Smooth muscle cell of the brain vasculature (primary cell): Measurements from ENCODE around the gene COX6B2.
"Not testable (repeated sequence)": the region's sequence is repeated elsewhere in the genome, so short reads cannot be mapped to it uniquely, and the experiment has no call there.

Experiments
- DNase-seq: peaks from one replicate; pipeline ENCODE4 v3.0.0-alpha.2; 2012; ENCODE audit warnings: low read depth, low spot score

The COX6B2 gene

DNA sequence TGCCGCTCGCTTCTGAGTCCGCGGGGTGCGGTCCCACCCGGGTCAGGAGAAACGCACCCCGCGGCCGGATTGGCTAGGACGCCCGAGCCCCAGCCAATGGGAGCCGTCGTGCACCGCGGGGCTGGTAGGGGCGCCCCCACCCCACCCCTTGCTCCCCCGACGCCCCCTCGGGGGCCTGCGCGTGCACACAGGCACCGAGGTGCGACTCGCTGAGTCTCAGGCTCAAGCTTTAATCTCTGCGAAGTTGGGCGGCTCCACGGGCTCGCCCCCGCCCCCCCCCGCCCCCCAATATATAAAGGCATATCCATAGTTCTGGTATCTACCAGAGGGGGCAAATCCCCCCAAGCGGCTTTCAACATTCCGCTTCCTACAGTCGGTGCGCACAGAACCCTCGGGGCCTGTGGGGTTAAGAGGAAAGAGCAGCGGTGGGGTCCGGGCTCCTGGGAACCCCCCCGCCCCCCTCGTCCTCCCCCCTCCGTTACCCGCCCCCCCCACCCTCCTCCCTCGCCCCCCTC lies at the start of gene COX6B2:
COX6B2 (minus strand) TSS at position 22 of the 515 bp plus-strand sequence. CDS start 198 bp downstream, outside the sequence.
- no peak for DNase-seq

- DNase-seq, result no peak
These were observed 48.0 kb upstream of the COX6B2 start for GRCh38 chr19:55402509-55402908.

DNA sequence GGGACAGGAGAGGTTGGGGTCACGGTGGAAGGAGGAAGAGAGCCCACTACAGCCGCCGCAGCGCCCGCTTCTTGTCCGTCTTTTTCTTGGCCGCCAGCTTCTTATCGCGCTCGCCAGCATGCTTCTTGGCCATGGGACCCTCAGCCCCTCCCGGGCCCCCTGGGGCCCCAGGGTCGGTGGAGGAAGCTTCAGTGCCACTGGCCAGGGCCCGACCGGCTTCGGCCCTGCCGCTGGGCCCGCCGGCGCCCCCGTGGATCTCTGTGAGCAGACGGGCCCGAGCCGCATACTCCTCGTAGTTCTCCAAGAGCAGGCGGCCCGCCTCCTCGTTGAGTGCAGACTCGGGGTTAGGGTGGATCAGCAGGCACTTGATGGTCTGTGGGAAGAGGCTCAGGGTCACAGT lies 46.9 kb upstream of the COX6B2 start:
- DNase-seq, result not testable (repeated sequence)

- no peak for DNase-seq
These were observed 46.0 kb upstream of the COX6B2 start for GRCh38 chr19:55400281-55401087.

DNA sequence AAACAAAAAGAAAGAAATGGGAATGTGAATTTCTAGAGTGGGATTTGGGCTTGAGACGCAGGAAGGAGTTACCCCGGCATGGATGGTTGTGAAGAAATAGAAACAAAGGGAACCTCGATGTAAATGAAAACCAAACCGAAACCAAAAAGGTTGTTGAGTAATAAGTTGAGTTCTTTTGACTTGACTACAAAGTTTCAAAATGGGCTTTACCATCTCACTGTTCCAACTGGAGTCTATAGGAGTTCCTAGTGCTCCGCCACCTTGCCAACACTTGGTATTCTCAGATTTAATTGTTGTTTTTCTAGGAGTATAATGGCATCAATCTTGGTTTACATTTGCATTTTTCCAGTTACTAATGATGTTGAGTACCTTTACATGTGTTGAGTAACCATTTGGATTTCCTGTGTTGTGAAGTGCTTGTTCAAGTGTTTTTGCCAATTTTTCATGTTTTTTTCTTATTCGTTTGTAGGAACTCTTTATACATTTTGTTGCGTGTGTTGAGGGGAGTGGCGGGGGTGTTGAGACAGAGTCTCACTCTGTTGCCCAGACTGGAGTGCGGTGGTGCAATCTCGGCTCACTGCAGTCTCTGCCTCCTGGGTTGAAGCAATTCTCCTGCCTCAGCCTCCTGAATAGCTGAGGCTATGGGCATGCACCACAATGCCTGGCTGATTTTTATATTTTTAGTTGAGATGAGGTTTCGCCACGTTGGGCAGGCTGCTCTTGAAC lies 43.8 kb upstream of the COX6B2 start:
- DNase-seq, result no peak

DNA sequence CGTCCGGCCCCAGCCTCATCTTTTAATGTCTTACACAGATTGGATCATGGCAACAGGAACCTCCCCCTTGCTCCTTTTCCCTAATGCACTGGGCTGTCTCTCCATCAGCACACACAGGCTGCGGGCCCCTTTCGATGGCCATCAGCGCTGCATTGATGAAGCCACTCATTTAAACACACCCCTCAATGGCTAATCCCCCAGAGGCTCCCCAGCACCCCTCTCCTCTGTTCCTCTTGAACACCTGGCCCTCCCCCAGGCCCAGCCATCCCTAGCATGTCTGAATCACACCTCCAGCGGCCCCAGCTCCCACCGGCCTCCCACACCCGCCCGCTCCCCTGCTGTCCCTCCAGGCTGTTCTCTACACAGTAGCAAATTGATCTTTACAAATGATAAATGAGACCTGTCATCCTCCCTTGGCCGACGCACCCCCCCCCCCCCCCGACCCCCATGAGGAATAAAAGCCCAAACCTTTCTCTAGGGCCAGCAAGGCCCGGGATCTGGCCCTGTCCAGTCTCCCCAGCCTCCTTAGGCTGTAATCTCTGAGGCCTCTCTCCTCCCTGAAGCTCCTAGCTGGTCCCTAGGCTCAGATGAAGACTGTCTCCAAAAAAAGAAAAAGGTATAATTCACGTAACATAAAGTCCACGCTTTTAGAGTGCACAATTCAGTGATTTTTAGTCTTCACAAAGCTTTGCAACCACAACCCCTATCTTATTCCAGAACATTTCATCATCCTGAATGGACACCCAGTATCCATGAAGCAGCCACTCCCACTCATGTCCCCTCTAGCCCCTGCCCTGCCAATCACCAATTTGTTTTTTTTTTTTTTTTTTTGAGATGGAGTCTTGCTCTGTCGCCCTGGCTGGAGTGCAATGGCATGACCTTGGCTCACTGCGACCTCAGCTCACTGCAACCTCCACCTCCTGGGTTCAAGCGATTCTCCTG lies 38.6 kb upstream of the COX6B2 start:
- no peak for DNase-seq

GRCh38 chr19:55391702-55392615 lies 37.4 kb upstream of the COX6B2 start:
- no peak for DNase-seq

- DNase-seq, result no peak
These were observed 36.7 kb upstream of the COX6B2 start for GRCh38 chr19:55391191-55391670.

GRCh38 chr19:55390461-55390880 lies 36.0 kb upstream of the COX6B2 start:
- DNase-seq, result no peak

DNA sequence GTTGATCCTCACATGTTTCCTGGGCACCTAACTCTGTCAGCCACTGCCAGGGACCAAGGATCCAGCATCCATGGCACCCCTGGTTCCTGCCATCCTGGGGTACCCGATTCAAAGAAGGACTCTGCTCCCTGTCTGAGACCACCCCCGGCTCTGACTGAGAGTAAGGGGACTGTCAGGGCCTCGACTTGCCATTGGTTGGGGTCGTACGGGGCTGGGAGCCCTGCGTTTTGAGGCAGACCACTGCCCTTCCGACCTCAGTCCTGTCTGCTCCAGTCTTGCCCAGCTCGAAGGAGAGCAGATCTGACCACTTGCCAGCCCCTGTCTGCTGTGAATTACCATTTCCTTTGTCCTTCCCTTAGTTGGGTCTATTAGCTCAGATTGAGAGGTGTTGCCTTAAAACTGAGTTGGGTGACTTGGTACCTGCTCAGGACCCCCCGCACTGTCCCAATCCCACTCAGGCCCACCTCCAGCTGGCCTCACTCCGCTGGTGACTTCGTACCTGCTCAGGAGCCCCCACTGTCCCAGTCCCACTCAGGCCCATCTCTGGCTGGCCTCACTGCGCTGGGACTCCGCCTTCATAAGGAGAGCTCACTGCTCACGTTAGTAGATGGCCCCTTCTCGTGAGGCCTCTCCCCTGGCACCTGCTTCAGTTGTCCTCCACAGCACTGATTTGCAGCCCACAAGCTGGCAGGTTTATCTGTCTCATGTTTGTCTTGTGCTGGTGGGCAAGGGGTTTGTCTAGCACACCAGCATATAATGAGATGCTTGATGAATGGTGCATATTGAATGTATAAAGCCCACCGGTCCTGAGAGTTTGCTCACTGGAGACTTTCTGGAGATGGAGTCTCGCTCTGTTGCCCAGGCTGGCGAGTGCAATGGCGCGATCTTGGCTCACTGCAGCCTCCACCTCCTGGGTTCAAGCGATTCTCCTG lies 35.1 kb upstream of the COX6B2 start:
- no peak for DNase-seq

- no peak for DNase-seq
These were observed 33.4 kb upstream of the COX6B2 start for GRCh38 chr19:55387736-55388497.

GRCh38 chr19:55386493-55386971 lies 32.0 kb upstream of the COX6B2 start:
- no peak for DNase-seq

- DNase-seq, result peak; percentile 93
These were observed 31.4 kb upstream of the COX6B2 start, which contains the start of gene RPL28 for GRCh38 chr19:55385724-55386492. RPL28 (plus strand) TSS chr19:55385932; CDS start chr19:55386358, 426 bp downstream.

DNA sequence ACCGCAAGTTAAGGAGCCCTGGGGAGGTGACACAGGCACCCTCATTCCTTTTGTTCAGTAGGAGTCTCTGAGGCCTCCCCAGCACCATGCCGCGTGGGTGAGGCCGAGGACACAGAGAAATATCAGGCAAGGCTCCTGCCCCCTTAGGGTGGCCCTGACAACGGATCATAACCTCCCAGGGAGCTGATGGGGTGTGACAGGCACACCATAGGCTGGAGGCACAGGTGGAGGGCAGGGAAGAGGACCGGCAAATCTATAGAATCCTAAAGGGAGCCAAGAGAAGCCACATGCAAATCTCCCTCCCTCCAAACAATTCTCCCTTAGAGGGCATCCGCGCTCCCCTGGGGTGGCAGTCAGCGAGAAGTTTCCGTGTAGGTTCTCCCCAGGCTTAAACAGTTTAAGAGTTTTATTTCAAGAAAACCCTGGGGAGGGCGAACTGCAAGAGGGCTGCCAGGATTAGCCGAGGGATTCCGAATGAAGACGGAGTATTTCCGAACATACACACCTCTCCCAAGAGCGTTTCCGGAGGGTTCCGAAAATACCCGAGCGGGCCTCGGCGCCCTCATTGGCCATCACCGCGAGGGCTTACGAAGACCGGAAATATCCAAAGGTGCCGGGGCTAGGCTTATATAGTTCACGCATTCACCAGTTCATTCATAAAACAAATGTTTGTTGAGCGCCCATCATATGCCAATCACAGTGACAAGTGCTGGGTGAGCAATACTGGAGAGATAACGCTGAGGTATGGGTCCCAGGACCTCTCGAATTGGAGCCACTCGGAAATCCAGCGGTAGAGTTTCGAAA lies 30.6 kb upstream of the COX6B2 start:
- DNase-seq, result peak; percentile 87

DNA sequence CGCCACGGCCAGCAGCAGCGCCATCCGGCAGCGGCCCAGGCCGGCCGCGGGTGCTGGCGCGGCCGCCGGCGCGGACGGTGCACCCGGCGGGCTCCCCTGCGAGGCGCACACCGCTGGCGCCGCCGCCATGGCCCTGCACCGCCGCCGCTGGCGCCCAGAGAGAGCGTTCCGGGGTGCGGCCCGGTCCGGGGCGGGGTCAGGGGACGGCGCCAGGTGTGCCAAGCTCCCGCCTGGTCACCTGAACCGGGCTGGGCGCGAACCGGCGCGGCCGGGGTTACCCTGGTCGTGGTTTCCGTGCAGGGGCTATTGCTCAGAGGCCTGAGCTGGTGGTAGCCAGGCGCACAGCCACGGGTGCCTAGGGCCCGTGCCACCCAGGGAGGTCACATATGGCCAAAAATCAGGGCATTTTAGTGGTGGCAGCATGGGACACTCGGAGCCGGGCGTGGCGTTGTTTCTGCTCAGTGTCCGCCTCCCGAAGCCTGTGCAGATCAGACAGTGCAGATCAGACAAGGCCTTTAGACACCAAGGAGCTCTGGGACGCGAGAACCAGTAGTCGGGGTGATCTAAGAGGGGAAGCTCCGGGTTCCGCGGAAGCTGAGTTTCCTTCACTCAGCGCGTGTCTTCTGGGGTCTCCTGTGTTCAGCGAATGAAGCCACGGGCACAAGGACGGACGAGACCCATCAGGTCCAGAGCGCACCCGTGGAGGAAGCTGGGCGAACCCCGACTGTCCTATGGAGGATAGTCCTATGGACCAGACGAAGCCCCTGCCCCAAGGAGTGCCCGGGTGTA lies 29.8 kb upstream of the COX6B2 start, which contains the start of gene TMEM238:
TMEM238 (minus strand) TSS at position 162 of the 789 bp plus-strand sequence; CDS start at position 129, 33 bp downstream.
- DNase-seq, result no peak
